HK-2 (cell line): ENCODE data around the gene JAK1.
"Not testable (repeated sequence)": the region's sequence is repeated elsewhere in the genome, so short reads cannot be mapped to it uniquely, and the experiment has no call there.

Experiments used
- DNase-seq: peaks from one replicate; pipeline ENCODE4 v3.0.0-alpha.2; 2018; ENCODE audit not compliant: unreplicated experiment

The JAK1 gene

DNA sequence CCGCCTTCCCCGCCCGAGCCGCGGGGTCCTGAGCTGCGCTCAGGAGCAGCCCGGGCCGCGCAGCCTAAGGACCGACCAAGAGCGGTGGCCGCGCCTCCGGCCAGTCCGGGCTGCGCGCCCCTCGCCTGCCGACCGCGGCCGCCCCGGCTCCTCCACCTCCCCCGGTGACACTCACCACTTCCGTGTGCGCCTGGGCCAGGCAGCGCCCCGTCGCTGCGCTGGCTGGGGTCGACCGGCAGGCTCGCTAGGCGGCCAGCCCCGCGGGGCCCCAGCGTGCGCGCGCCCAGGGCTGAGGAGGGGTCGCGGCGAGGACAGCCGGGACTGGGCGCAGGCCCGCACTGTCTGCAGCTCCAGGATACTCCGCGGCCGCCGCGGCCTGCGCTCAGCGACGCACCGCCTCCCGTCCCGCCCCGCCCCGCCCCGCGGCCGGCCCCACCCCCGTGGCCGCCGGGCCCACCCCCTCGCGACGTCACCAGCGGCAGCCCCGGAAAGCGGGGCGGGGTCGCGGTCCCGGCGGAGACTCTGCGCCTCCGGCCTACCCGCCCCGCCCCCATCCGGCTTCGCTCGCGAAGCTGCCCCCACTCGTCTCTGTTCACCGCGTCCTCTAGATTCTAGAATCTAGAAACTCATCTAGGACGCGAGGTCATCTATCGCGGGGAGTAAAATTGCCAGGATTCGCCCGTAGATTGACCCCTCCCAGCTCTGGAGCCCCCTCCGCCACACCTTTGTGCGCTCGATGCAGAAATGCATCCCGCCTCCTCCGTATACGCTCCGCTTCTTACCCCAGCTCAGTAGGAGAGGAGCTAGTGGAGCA, at the start of gene JAK1:
Gene JAK1 (minus strand): TSS at position 392 of the 814 bp plus-strand sequence. CDS start 80,285 bp downstream, outside the sequence.
- DNase-seq: peak; percentile 87

DNA sequence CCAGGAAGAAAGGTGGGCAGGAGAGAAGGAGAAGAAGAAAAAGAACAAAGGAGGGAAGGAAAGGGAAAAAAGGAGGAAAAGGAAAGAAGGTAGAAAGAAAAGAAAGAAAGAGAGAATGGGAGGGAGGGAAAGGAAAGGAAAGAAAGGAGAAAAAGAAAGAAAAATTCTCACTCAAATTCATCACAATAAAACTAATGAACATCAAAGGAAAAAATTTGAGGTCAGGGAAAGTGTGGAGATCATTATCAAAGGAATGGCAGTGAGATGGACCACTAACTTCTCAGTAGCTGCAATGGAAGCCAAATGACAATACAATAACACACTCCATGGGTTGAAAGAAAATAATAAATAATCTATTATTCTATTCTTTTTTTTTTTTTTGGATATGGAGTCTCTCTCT, 48.0 kb upstream of the JAK1 start:
- DNase-seq: no peak

DNA sequence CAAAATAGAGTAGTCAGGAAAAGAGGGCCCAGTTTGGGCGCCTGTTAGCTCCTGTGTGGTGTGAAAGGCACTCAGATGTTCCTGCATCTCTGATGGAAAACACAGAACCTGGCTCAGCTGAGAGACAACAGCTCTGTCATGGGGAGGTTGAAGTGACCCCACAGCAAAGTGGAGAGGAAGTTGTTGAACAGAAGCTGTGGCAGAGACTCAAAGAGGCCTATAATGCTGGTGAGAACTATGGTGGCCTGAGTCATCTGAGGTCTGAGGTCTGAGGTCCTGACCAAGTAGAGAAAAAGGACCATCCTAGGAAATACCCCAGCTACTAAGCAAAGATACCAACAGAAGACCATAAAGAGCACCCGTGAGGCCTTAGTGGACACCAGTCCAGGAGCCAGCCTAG, 45.6 kb upstream of the JAK1 start:
- DNase-seq: no peak

- DNase-seq: no peak
These were observed 43.5 kb upstream of the JAK1 start for GRCh38 chr1:65009724-65010420.

- no peak for DNase-seq
These were observed 42.8 kb upstream of the JAK1 start for GRCh38 chr1:65009176-65009575.

DNA sequence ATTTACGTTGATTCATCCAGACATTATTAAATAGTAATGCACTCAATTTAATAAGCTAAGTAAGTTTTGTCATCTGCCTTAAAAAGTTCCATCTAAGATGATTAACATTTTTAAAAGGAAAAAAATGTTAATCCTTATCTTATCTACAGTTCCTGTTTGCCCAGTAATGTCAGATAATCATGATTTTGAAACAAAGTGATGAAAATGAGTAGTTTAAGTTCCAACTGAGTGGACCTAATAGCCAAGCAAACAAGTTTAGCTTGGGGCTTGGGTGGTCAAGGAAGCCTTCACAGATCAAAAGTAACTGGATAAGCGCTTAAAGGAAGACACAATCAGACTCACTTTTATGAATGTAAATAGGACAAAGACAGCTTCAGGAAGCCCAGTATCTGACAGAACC, 40.5 kb upstream of the JAK1 start:
- no peak for DNase-seq

- DNase-seq: no peak
These were observed 36.9 kb upstream of the JAK1 start for GRCh38 chr1:65003316-65003664.

DNA sequence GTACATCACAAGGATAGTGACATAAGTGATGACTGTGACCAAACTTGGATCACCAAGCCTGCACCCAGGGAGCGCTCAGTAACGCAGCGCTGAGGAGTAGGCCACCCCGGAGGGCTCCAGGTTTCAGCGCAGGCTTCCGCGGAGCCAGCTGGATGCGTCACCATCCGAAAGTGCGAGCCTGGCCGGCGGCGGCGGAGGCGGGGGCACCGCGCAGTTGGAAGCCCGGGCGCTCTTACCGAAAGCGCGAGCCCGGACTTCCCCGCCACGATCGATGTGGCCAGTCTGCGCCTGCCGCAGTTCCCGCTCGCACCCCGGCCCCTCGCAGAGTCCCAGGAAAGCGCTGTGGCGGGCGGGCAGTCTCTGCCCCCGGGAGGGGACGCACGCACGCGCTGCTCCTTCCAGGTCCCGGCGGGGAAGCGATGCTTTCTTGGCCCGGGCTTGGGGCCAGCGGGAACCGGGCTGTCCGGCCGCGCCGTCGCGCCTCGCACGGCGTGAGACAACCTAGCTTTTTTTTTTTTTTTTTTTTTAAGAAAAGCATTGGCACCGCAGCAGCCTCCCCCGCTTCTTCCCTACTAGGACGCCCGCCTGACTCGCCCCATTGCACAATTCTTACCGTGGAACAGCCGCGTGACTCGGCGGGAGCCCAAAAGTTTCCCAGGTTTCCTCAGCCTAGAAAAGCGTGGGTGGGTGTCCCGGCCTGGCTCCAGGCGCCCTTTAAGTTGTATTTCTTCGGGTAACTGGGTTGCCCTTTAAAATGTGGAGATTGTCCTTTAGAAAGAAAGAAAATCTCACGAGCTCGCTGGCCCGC, 36.4 kb upstream of the JAK1 start:
- peak; percentile 51 for DNase-seq

GRCh38 chr1:65002156-65002507, 35.8 kb upstream of the JAK1 start:
- no peak for DNase-seq

DNA sequence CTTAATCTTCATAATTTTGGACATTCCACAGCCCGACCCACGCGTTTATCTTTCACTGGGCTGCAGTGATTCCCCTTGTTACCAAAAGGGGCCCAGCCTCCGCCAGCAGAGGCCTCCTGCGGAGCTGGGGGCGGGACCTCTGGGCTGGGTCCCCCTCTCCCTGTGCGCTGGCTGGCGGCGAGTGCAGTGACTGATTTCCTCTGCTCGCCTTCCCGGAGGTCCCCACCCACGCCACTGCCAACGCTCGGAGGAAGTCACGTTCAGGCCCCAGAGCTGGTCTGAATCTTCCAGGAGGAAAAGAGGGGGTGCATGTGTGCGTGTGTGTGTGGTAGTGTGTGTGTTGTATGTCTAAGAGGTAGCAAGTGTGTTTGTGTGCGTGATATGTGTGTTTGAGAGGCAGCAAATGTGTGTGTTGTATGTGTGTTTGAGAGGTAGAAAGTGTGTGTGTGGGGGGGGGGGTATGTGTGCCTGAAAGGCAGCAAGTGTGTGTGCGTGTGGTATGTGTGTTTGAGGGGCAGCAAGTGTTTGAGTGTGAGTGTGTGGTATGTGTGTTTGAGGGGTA, 35.0 kb upstream of the JAK1 start:
- DNase-seq: no peak

DNA sequence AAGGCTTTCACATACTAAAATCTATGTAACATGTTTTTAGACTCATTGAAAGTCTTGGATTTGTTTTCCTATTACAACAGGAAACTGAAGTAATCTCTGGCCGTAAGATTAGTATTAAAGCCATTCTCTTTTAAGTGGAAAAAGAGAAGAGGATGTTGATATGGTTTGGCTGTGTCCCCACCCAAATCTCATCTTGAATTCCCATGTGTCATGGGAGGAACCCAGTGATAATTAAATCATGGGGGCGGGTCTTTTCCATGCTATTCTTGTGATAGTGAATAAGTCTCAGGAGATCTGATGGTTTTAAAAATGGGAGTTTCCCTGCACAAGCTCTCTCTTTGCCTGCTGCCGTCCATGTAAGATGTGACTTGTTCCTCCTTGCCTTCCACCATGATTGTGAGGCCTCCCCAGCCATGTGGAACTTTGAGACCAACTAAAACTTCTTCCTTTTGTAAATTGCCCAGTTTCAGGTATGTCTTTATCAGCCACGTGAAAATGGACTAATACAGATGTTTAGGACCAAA, 32.1 kb upstream of the JAK1 start:
- not testable (repeated sequence) for DNase-seq

GRCh38 chr1:64996541-64997257, 30.4 kb upstream of the JAK1 start:
- no peak for DNase-seq

- no peak for DNase-seq
These were observed 29.0 kb upstream of the JAK1 start for GRCh38 chr1:64995316-64995715.

DNA sequence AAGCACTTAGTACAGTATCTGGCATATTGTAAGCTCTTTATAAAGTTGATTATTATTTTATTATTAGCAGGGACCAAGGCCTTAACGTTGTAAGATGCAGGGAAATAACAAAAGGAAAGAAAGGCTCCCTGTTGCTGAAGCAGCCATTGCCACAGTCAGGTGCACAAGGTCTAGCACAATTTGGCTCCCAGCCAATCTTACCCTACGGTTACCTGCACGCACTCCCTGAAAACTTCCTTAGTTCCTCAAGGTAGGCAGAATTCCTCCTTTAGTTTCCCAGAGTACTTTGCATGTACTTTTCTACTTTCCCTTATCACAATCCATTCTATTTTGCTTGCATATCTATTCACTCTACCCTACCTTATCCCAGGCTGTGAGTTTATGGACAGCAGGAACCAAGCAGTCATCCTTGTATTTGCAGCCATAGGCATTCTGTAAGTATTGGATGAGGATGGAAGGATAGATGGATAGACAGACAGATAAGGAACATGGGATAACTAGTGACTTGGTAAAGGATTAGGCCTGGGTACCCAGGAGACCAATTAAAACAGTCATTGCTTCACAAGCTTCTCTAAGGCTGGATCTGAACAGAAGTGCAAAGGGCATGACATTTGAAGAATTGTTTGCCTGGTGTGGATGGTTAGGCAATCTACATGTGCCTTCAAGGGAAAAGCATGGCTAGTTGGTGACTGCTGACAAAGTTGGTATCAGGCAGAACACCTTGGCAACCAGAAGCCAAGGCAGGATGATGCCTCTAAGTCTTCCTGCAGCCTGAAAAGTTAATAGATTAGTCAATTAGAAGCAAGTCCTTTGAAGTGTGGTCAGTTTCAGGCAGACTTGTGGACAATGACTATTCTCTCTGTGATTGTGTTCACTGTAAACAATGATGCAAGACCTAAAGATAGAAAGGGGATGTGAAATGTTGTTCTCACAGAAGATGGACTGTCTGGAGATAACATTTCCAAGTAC, 20.8 kb upstream of the JAK1 start:
- DNase-seq: no peak

- no peak for DNase-seq
These were observed 18.4 kb upstream of the JAK1 start for GRCh38 chr1:64984737-64985136.

DNA sequence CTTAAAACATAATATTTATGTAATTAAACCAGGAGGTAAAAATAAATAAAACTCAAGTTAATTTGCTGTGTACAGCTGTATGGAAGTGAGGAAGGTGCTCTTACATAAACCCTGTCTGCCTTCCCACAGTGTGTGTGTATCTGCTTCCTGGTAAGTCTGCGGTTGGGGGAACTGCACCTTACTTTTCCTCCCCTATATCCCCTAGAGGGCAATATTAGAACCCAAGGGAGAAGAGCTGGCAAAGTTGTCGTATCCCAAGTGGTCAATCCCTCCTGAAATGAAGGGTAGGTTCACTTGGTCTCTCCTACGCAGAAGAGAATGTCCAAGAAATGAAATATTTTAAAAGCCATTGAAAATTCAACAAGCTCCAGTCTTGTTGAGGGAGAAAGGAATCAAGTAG, 17.8 kb upstream of the JAK1 start:
- no peak for DNase-seq

- DNase-seq: no peak
These were observed 16.8 kb upstream of the JAK1 start for GRCh38 chr1:64983110-64983509.

GRCh38 chr1:64981601-64982533, 15.5 kb upstream of the JAK1 start:
- peak; percentile 18 for DNase-seq
